OCI-LY3 (cell line): ENCODE results near the gene ITGB6.
"Not testable (repeated sequence)": the region's sequence is repeated elsewhere in the genome, so short reads cannot be mapped to it uniquely, and the experiment has no call there.

Experiments
- H2AFZ ChIP-seq: fragments of 200-600, 300-600 bp; shearing (Covaris generic); 2 replicates; pipeline ENCODE4 v1.6.0; 2014; ENCODE audit warnings: antibody characterized with exemption, low read depth, low read length
- H3K27ac ChIP-seq: fragments of 200-600, 300-600 bp; sonication (generic); 2 replicates; pipeline ENCODE4 v1.5.1; 2014; ENCODE audit warnings: mild to moderate bottlenecking, low read length, moderate library complexity, mixed read lengths
- H3K27me3 ChIP-seq: fragments of 200-600, 300-600 bp; sonication (generic); 2 replicates; pipeline ENCODE4 v1.6.1; 2014; ENCODE audit warnings: low read depth, low read length, mixed read lengths
- H3K36me3 ChIP-seq: fragments of 200-600, 300-600 bp; sonication (generic); replicated peaks from 2 replicates; pipeline ENCODE3; 2014; ENCODE audit warnings: low read depth, low read length, mixed read lengths
- H3K4me1 ChIP-seq: fragments of 300-600, 200-600 bp; sonication (generic); 2 replicates; pipeline ENCODE4 v1.6.1; 2014; ENCODE audit warnings: low read length, mixed read lengths
- H3K4me2 ChIP-seq: fragments of 200-600, 300-600 bp; sonication (generic); 2 replicates; pipeline ENCODE4 v1.6.1; 2014; ENCODE audit warnings: low read length, mixed read lengths
- H3K4me3 ChIP-seq: fragments of 300-600, 200-600 bp; sonication (generic); 2 replicates; pipeline ENCODE4 v1.5.1; 2014; ENCODE audit warnings: antibody characterized with exemption, mild to moderate bottlenecking, low read length, moderate library complexity
- H3K79me2 ChIP-seq: fragments of 300-600, 200-600 bp; shearing (Covaris generic); 2 replicates; pipeline ENCODE4 v1.6.1; 2014; ENCODE audit warnings: mild to moderate bottlenecking, low read length, mixed read lengths
- H3K9ac ChIP-seq: fragments of 300-600, 200-600 bp; shearing (Covaris generic); 2 replicates; pipeline ENCODE4 v1.6.0; 2014; ENCODE audit warnings: mild to moderate bottlenecking, low read length, moderate library complexity
- H3K9me3 ChIP-seq: fragments of 200-600, 300-600 bp; shearing (Covaris generic); 2 replicates; pipeline ENCODE4 v1.6.1; 2014; ENCODE audit warnings: low read length, mixed read lengths; ENCODE audit not compliant: insufficient read depth
- H4K20me1 ChIP-seq: fragments of 200-600, 300-600 bp; sonication (generic); 2 replicates; pipeline ENCODE4 v1.6.1; 2016; ENCODE audit warnings: low read length, mixed read lengths; ENCODE audit not compliant: insufficient read depth
- EZH2phosphoT487 ChIP-seq: fragments of 200-600 bp; shearing (Covaris generic); IDR thresholded peaks from 2 replicates; pipeline ENCODE4 v1.6.1; 2018; ENCODE audit warnings: antibody characterized with exemption, mixed run types, low read depth
- TF ChIP-seq, protein P1 (sequence below): fragments of 200-600, 300-600 bp; sonication (generic); IDR thresholded peaks from 2 replicates; pipeline ENCODE4 v1.5.1; 2014; ENCODE audit warnings: antibody characterized with exemption, low read length, low read depth

The ITGB6 gene

DNA sequence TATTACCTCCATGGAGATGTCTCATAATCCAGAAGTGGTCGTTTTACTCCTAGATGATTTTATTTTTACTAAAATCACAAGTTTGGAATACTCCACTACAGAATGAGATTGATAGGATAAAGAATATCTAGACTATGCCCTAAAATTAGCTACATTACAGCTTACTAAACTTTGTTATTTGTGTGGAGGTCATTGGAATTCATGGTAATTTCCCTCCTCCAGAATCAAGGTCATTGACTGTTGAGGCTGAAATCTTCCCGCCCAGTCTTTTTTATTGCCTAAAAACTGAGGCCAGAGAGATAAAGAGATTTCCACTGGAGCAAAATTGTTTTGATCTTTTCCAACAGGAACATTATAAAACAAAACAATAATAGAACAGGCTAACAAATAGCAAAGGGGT, 35.0 kb downstream of the ITGB6 start:
- TF ChIP-seq, protein P1, sequence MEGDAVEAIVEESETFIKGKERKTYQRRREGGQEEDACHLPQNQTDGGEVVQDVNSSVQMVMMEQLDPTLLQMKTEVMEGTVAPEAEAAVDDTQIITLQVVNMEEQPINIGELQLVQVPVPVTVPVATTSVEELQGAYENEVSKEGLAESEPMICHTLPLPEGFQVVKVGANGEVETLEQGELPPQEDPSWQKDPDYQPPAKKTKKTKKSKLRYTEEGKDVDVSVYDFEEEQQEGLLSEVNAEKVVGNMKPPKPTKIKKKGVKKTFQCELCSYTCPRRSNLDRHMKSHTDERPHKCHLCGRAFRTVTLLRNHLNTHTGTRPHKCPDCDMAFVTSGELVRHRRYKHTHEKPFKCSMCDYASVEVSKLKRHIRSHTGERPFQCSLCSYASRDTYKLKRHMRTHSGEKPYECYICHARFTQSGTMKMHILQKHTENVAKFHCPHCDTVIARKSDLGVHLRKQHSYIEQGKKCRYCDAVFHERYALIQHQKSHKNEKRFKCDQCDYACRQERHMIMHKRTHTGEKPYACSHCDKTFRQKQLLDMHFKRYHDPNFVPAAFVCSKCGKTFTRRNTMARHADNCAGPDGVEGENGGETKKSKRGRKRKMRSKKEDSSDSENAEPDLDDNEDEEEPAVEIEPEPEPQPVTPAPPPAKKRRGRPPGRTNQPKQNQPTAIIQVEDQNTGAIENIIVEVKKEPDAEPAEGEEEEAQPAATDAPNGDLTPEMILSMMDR, result no peak
- TF ChIP-seq EZH2phosphoT487, result no peak
- no peaks in the 10 kb centered on the region for H4K20me1 ChIP-seq
- H3K36me3 ChIP-seq, result no peaks in the 10 kb centered on the region
- H3K4me3 ChIP-seq, result no peak overlapping the region
- no peak overlapping the region for H3K9ac ChIP-seq
- no peaks in the 10 kb centered on the region for H3K4me1 ChIP-seq
- H2AFZ ChIP-seq, result no peak overlapping the region
- H3K27me3 ChIP-seq, result 0 out of 2 replicates have a peak, but pooled peaks cover 4% of the 10 kb centered on the region
- no peaks in the 10 kb centered on the region for H3K9me3 ChIP-seq
- H3K79me2 ChIP-seq, result no peaks in the 10 kb centered on the region
- no peak overlapping the region for H3K4me2 ChIP-seq
- no peak overlapping the region for H3K27ac ChIP-seq

DNA sequence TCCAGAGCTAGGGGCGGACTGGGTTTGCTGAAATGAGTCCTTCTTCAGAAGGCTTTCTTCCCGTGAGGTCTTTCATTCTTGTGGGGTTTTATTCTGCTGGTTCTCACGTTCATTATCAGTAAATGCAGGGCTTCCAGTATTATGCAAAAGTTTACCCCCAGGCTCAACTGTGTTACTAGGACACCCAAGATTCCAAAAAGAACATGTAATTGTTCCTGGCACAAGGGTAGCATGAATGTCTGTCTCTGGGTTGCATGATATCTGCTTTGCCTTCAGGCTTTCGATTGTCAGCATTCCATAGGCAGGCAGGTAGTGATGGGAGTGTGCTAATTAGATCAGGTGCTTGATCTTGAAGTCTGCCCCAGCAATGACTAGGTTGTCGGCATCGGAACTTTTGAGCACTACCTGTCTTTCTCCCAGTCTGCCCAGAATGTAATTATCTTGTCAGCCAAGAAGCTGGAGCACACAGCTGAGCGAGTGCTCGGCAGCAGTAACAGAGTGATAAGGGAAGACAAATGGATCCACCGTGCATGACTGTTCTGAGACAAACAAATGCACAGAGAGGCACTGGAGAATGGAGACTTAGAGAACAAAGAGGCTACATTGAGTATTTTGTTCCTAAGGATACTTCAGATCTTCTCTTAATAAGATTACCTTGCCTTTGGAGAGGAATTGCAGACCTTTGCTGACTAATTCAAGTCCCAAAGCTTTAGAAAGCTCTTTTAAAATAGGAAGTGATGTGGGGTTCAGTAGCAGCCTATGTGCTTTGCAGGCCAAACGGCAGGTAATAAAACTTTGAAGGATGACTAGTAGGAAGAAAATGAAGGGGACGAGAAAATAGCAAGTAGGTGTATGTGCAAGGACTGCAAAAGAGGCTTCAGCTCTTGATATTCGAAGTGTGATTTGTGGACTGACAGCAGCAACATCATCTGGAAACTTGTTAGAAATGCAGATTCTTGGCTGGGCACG, 41.9 kb downstream of the ITGB6 start:
- H2AFZ ChIP-seq, result no peak overlapping the region
- H3K27me3 ChIP-seq, result no peaks in the 10 kb centered on the region

DNA sequence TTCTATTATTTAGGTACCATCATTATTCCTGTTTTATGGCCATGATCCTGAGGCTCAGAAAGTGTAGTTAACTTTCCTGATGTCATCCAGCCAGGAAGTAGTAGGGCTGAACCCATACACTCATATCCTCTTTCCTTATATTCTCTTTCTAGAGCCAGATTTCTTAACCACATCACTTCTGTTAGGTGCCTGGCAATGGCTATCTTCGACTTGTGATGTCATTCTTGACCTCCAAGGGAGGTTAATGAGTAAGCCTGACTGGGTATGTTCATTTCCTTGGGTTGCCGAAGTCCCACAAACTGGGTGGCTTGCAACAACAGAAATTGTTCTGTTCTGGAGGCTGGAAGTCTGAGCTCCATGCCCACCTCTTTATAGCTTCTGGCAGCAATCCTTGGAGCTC, 43.4 kb downstream of the ITGB6 start:
- no peaks in the 10 kb centered on the region for H4K20me1 ChIP-seq
- no peak overlapping the region for H3K27ac ChIP-seq

More for the DNA sequence above, 41.9 kb downstream of the ITGB6 start:
- H3K27ac ChIP-seq, result no peak overlapping the region
- no peak overlapping the region for H3K4me3 ChIP-seq
- H3K9me3 ChIP-seq, result no peaks in the 10 kb centered on the region
- H4K20me1 ChIP-seq, result no peaks in the 10 kb centered on the region
- no peaks in the 10 kb centered on the region for H3K4me1 ChIP-seq
- no peak overlapping the region for H3K4me2 ChIP-seq
- H3K9ac ChIP-seq, result no peak overlapping the region
- no peak for TF ChIP-seq EZH2phosphoT487
- TF ChIP-seq, protein P1, result no peak
- no peaks in the 10 kb centered on the region for H3K79me2 ChIP-seq
- H3K36me3 ChIP-seq, result no peaks in the 10 kb centered on the region

DNA sequence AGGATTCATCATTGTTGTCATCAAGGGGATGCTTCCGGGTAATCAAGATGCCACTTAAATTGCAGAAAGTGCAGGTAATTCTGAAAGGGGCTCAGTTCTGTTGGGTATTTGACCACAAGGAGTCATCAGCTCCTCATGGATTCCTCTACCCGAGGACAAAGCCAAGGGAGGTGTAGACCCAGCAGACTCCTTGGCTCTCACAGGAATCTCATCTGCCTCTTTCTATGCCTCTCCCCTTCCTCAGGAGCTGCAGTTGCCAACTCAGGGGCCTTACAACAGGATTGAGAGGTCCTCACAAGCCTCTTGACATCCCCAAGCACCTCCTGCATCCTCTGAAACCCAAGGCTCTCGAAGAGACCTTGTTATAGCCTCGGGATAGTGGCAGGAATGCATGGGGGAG, 44.0 kb downstream of the ITGB6 start:
- Histone ChIP-seq H3K4me3 (no peak overlapping the region), H3K27ac (no peak overlapping the region), H3K79me2 (no peaks in the 10 kb centered on the region), H2AFZ (no peak overlapping the region), H3K9ac (no peak overlapping the region), H3K9me3 (no peaks in the 10 kb centered on the region), H3K4me1 (no peaks in the 10 kb centered on the region), H3K36me3 (no peaks in the 10 kb centered on the region), H3K4me2 (no peak overlapping the region), H4K20me1 (no peaks in the 10 kb centered on the region), H3K27me3 (no peaks in the 10 kb centered on the region)
- TF ChIP-seq EZH2phosphoT487, result no peak
- TF ChIP-seq, protein P1, result no peak; the same call in 1 of the 2 replicates

More for the DNA sequence above, 43.4 kb downstream of the ITGB6 start:
- Histone ChIP-seq H3K79me2 (no peaks in the 10 kb centered on the region), H3K4me1 (no peaks in the 10 kb centered on the region), H2AFZ (no peak overlapping the region), H3K9ac (no peak overlapping the region), H3K4me3 (no peak overlapping the region), H3K4me2 (no peak overlapping the region), H3K9me3 (no peaks in the 10 kb centered on the region), H3K27me3 (no peaks in the 10 kb centered on the region), H3K36me3 (no peaks in the 10 kb centered on the region)
- TF ChIP-seq EZH2phosphoT487, result no peak
- TF ChIP-seq, protein P1, result no peak

DNA sequence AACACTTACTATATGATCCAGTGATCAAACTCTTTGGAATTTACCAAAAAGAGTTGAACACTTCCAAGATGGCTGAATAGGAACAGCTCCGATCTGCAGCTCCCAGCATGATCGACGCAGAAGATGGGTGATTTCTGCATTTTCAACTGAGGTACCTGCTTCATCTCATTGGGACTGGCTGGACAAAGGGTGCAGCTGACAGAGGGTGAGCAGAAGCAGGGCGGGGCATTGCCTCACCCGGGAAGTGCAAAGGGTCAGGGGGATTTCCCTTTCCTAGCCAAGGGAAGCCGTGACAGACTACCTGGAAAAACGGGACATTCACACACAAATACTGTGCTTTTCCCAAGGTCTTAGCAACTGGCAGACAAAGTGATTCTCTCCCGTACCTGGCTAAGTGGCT, 51.7 kb downstream of the ITGB6 start:
- H2AFZ ChIP-seq, H3K4me1 ChIP-seq, H3K4me2 ChIP-seq, H3K27me3 ChIP-seq, H3K9me3 ChIP-seq, H3K27ac ChIP-seq, H3K9ac ChIP-seq, H3K36me3 ChIP-seq, H3K4me3 ChIP-seq, H3K79me2 ChIP-seq, H4K20me1 ChIP-seq: not testable (repeated sequence)
